Upper lobe of left lung (tissue), 4 donors: Measurements from ENCODE around the gene SLC17A8.

Experiments
- EP300 ChIP-seq, 4 donors: sonication (generic); formaldehyde crosslinking; IDR thresholded peaks; one replicate each; pipeline ENCODE4 v1.5.1; 2017; ENCODE audit warnings: antibody characterized with exemption in 4 of 4, control low read depth in 2 of 4
- POLR2A ChIP-seq, 4 donors: fragments of 450-650 bp; IDR thresholded peaks; one replicate each; pipeline ENCODE4 v1.5.1; 2016 to 2017; ENCODE audit warnings: antibody characterized with exemption in 4 of 4, mild to moderate bottlenecking in 2 of 4
- POLR2AphosphoS5 ChIP-seq, 2 donors: sonication (generic); formaldehyde crosslinking; IDR thresholded peaks; one replicate each; pipeline ENCODE4 v1.5.1; 2017; ENCODE audit warnings: antibody characterized with exemption in 2 of 2
- TF ChIP-seq, protein P1 (sequence below), 6 experiments: fragments of 450-650 bp in 4 of 6; fragments of 200-600 bp in 2 of 6; sonication (generic) in 2 of 6; IDR thresholded peaks; one replicate each; pipeline ENCODE4 v1.5.1; 2016 to 2019; ENCODE audit warnings: antibody characterized with exemption in 6 of 6

DNA sequence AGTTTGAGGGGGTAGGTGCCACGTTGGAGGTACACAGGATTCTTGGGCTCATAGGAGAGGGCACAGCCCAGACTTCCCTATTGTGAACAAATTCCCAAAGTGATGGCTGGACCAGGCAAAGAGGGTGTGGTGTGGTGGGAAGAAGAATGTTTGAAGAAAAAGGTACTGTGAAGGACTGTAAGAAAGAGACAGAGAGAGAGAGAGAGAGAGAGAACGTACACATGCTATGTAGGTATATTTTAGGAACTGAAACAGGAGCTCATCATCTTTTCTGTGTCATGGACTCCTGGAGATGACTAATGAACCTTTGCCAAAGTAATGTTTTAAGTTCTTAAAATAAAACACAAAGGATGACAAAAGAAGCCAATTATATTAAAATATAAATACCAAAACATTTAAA, 24.5 kb downstream of the SLC17A8 start:
- TF ChIP-seq, protein P1, sequence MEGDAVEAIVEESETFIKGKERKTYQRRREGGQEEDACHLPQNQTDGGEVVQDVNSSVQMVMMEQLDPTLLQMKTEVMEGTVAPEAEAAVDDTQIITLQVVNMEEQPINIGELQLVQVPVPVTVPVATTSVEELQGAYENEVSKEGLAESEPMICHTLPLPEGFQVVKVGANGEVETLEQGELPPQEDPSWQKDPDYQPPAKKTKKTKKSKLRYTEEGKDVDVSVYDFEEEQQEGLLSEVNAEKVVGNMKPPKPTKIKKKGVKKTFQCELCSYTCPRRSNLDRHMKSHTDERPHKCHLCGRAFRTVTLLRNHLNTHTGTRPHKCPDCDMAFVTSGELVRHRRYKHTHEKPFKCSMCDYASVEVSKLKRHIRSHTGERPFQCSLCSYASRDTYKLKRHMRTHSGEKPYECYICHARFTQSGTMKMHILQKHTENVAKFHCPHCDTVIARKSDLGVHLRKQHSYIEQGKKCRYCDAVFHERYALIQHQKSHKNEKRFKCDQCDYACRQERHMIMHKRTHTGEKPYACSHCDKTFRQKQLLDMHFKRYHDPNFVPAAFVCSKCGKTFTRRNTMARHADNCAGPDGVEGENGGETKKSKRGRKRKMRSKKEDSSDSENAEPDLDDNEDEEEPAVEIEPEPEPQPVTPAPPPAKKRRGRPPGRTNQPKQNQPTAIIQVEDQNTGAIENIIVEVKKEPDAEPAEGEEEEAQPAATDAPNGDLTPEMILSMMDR (IDR thresholded peaks at IDR 0.05): no peak
- TF ChIP-seq POLR2A (IDR thresholded peaks at IDR 0.05): no peak
- TF ChIP-seq EP300 (IDR thresholded peaks at IDR 0.05): no peak
- TF ChIP-seq POLR2AphosphoS5 (IDR thresholded peaks at IDR 0.05): no peak
